ENCODE measurements around the gene LRCOL1.

- TF ChIP-seq CTCF (IDR thresholded peaks at IDR 0.05; ENCODE audit: low read depth, low read length) = no peak
- TF ChIP-seq EZH2phosphoT487 (IDR thresholded peaks at IDR 0.05; ENCODE audit: low read depth) = no peak
These were observed 27.0 kb downstream of the LRCOL1 start for GRCh38 chr12:132583411-132583710.
